GM21737 (cell line): Measurements from ENCODE around the gene FOXN4.
A peak's percentile ranks its signal among the peaks of the same experiment; 100 is the strongest.
"Not testable (repeated sequence)": the region's sequence is repeated elsewhere in the genome, so short reads cannot be mapped to it uniquely, and the experiment has no call there.

Source experiments
- ATAC-seq: cut with Tn5 transposase; IDR thresholded peaks from one replicate; pipeline ENCODE4 v1.9.1; 2021; ENCODE audit warnings: mild to moderate bottlenecking, moderate library complexity; ENCODE audit not compliant: unreplicated experiment

Gene FOXN4, protein sequence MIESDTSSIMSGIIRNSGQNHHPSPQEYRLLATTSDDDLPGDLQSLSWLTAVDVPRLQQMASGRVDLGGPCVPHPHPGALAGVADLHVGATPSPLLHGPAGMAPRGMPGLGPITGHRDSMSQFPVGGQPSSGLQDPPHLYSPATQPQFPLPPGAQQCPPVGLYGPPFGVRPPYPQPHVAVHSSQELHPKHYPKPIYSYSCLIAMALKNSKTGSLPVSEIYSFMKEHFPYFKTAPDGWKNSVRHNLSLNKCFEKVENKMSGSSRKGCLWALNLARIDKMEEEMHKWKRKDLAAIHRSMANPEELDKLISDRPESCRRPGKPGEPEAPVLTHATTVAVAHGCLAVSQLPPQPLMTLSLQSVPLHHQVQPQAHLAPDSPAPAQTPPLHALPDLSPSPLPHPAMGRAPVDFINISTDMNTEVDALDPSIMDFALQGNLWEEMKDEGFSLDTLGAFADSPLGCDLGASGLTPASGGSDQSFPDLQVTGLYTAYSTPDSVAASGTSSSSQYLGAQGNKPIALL

DNA sequence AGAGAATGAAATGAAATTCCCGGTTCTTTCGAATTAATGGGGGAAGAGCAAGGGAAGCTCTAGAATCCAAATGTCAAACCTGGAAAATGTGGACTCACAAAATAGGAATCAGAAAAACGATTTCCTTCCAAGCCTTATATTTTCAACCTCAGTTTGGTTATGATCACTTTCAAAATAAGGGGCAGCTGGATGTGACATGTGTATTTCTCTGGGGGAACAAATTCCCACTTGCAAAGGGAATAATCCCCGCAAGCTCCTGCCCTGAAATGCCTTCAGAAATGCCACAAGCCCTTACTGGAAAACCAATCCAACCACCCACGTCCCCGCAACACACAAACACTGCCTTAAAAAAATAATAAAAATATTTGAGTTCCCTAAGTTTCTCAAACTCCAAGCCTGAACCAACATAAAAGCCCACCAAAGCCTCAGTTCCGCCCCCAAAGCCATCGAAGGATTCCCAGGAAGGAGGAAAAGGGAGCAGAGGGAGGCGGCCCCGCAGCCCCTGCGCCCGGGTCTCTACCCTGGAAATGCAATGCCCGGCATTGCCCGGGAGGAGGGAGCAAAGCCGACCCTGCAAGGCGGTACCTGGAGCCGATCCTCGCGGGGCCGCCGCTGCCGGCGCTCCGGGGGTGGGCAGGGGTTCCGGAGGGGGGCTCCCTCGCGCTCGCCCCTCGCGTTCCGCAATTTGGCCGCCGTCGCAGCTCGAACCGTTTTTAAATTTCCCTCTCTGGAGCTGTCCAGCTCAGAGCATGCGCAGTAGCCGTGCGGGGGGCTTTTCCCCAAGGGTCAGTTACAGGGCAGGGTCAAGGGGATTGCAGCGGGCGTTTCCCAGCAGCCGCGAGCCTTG lies at the start of gene FOXN4:
Gene FOXN4, minus strand, starts transcription at position 751 of the 847 bp plus-strand sequence. CDS start 963 bp downstream, outside the sequence.
- no peak for ATAC-seq

DNA sequence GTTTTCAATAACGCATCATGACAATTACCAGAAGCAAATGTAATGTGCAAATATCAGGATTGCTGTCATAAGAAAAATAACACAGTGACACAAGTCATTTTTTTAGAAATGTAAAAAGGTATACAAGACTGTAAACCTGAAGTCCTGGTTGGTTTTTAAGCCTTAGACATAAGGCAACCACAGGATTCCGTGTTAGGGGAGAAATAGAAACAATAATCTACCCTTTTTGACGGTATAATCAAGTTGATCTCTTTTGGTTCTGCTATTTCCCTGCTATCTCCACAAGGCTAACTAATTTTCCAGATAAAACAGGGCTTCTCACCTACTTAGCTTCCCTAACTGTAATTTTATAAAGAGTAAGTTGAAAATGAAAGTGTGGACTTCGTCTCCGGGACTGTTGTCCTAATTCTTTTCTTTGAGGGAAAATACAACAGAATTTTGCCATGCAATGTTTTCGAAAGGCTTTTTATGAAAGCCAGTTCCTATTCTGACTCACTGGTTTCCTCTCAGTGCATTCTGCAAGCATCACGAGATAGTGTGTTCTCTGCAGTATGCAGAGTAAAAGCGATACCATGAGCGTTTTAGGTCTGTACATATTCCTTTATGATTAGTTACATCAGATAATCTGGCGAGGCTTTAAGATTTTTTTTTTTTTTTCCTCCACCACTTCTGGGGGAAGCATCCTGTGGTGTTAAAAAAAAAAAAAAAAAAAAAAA lies 49.2 kb upstream of the FOXN4 start:
- ATAC-seq: peak; percentile 88

DNA sequence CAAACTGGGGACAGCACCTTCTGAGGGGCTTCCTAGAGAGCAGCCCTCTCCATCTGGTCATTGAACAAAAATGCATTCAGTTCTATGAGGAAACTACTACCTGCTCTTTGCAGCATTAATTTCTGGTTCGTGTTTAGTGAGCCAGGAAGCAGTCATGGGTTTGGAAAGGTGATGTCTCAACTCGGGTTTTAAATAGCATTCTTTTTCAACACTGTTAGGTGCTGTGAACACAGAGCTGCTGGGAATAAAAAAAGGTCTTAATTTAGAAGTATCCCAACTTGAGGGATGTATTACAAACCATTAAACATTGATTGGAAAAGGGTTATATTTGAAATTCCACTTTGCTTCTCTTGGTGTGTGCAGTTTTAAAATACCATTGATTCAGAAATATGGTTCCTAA lies 47.9 kb upstream of the FOXN4 start:
- ATAC-seq: no peak

DNA sequence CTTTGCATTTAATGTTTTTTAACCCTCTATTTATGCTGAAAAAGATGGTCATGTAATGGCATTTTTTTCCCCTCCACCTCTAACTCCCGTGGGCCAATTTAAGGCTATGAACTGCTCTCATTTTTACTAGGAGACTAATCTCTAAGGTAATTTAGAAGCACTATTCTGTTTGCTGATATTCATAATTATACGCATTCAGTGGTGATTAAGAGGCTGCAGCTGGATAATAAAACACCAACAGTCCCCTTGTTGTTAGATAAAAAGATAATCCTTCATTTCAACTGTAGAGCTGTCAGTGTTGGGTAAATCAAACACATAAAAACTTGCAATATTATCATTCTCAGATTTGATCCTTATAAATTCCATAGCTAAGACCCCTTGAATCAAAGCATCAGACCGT lies 47.5 kb upstream of the FOXN4 start:
- no peak for ATAC-seq

DNA sequence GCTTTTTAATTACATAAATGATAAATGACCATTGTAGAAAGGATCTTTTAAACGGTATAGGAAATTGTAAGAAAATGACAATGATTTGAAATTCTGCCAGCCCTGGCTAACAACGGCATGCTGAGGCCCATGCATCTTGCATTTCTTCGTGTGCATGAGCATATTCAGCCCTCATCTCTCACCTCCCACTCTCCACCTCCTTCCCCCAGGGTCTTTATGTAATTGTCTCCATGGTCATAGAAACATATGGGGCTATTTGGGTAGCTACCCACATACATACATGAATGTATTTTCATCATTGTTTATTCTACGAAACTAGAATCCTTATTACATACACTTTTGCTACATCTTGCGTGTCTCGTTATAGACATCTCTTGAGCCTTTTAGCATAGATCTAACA lies 43.1 kb upstream of the FOXN4 start:
- ATAC-seq: no peak

DNA sequence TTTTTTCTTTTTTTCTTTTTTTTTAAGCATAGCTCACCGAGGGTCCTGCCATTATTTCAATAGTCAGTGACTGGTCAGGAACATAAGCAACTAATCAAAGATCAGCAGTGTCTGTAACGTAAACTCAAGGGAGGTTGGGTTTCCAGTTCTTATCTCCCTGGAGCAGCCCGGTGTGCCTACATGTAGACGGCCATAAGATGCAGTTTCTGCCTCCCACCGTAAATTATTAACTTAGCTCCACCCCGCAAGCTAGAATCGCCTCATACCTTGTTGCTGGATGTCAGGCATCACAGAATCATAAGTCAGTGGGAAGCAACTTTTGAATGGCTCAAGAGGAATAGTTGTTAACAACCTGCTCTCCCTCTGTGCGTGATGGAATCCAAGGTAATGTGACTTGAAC lies 38.5 kb upstream of the FOXN4 start, which contains the start of gene MYO1H:
Gene MYO1H, plus strand, starts transcription at position 312 of the 400 bp plus-strand sequence. Its CDS starts 61 bp downstream, at position 373.
- no peak for ATAC-seq

DNA sequence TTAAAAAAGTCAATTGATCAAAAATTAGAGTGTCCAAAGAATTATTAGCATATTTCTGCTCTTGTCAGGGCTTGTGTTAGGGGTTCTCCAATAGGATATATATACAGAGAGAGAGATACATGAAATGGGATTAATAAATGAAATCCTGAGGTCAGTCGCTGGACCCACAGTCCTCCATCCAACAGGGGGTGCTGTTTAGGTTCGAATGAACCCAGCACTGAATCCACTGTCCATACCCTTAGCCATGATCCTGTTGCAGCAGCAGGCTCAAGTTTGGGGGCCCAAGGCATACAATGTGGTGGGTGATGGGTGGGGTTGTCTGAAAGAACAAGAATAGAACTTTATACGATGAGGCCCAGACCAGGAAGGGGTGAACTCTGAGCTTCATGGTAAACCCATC lies 37.8 kb upstream of the FOXN4 start:
- no peak for ATAC-seq

DNA sequence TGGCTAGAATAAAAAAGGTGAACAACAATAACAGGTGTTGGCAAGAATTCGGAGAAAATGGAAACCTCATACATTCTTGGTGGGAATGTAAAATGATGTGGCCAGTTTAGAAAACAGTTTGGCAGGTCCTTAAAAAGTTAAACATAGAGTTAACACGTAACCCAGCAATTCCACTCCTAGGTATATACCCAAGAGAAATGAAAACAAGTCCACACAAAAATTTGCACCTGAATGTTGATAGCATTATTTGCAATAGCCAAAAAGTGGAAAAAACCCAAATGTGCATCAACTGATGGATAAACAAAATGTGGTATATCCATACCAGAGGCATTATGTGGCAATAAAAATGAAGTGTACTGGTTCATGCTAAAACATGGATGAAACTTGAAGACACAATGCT lies 36.3 kb upstream of the FOXN4 start:
- ATAC-seq: no peak

DNA sequence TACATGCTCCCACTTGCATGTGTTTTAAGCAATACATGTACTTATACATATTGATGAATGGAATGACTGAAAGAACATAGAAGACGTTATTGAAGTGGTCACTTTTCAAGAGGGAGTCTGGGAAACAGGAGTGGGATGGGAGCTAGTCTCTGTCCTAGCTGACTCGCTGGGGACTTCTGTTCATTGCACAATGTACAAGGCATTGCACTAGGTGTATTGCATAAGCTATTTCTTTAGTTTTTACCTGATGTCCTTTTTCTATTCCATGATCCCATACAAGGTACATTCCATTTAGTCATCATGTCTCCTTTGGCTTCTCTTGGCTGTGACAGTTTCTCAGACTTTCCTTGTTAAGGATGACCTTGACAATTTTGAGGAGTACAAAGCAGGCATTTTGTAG lies 34.6 kb upstream of the FOXN4 start:
- no peak for ATAC-seq

DNA sequence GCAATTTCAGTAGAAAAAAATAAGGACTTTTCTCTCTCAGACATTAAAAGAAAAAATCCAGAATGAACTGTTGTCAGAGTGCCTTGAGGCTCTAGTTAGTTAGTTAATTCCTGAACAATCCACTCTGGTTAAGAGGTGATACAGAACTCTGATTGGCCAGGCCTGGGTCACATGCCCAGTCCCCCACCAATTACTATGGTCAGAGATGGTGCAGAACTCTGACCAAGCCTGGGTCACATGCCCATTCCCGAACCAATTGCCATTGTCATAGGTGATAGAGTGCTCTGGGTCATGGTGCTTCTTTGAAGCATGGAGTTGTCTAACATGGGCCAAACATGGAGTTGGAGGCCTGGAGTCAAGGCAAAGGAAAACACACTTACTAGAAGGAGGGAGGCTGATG lies 27.5 kb upstream of the FOXN4 start:
- no peak for ATAC-seq

DNA sequence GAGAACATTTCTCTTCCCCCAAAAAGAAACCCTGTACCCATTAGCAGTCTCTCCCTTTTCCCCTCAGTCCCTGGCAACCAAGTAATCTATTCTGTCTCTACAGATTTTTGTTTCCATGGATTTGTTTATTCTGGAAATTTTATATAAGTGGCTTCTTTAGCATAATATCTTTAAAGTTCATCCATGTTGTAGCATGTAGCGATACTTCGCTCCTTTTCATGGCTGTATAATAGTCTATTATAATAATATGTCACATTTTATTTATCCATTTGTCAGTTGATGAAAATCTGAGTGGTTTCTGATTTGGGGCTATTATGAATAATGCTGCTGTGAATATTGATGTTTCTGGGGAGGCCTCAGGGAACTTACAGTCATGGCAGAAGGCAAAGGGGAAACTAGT lies 25.8 kb upstream of the FOXN4 start:
- no peak for ATAC-seq

DNA sequence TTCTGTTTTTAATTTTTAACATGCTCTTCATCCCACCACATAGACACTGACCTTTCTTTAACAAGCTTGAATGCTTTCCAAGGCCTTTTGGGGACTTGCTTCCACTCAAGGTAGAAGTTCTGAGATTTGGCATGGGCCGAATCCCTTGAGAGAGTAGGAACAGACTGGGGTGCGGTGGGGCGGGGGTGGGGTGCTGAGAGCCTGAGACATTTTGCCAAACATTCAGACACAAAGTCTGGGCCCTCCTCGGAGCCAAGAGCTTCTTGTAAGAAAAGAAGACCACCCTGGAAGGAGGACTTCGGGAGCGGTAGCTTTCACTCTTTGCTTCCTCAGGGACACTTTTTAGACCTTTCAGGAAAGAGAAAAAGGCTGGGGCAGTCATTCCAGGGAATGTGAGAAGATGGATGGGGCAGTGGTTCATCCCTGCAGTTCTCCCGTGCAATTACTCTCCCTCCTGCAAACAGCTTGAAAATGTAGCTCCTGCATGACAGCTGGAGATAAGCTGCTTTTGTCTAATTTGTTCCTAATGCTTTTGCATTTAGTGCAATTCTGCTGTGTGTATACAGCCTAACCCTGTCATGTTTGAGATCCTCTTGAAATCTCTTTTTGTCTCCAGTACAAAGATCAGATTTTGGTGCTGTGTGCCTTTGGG lies 22.3 kb upstream of the FOXN4 start:
- ATAC-seq: no peak

DNA sequence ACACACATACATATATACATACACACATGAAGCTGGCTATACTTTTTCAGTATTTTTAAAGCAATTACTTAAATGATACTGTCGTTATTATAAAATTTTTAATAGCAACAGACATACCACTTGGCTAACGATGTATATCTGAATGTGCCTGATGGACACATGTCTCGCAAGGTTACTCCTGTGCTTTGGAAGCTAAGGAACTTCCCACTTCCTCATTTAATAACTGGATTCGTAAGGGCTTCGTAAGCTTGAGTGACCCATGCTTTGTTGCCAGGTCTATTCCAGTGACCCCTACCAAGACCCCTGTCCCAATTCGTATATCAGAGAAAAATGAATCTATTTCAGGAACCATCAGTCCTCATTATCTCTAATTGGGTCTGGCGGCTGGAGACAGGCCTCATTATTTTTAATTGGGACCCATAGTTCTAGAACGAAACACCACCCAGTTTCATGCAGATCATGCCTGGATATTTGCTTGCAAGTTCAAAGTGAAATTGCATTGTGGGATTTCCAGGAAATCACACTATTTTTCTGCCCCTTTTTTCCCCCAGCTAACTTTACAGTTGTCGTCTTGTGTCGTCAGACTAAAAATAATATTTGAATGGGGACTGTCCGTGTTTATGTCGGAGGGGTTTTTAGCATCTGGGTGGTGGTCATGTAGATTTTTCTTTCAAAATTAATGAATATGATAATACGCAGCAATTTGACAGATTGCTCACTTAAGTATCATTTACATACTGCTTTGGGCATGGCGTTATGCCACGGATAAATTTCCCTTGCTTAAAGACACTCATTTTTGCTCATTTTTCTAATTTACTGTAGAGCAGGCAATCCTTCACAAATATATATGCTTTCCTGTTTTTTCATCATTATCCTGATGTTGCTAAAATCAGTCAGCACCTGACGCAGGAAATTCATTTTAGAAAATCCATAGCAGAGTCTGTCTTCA lies 21.5 kb upstream of the FOXN4 start:
- no peak for ATAC-seq

DNA sequence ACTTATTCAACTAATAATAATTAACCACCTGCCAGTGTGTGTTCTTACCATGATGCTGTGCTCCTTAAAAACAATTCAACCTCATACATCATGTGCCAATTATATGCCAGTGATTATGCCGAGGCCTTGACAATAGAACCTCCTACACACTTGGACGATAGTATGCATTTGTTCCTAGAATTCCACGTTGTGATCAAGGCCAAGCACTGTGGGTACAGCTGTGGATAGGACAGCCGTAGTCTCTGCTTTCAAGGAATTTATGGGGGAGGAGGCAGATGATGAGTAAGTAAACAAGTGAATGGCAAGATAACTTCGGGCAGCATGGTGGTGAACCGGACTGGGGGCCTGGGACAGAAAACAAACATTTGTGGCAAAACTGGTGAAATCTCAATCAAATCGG lies 20.6 kb upstream of the FOXN4 start:
- ATAC-seq: no peak

DNA sequence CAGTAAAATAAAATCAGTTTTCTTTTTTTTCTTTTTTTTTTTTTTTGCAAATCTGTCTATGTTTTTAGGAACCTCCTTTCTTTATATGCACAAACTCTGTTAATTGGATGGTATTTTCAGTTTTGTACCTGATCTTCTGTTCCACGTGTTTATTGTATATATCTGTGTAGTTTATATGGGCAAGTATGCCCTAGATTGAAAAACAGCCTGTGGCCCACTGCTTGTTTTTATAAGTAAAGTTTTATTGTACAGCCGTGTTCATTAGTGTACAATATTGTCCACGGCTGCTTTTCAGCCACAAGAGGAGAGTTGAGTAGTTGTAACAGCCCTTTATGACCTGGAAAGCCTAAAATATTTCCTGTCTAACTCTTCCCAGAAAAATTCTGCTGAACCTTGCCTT lies 19.9 kb upstream of the FOXN4 start:
- ATAC-seq: no peak

DNA sequence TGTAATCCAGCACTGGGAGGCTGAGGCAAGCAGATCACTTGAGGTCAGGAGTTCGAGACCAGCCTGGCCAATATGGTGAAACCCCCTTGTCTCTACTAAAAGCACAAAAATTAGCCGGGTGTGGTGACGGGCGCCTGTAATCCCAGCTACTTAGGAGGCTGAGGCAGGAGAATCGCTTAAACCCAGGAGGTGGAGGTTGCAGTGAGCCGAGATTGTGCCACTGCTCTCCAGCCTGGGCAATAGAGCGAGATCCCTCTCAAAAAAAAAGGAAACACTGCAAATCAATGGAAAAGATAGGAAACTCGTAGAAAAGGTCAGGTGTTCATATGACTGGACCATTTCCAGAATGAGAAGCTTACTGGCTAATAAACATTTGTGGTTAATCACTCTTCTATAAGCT lies 12.2 kb upstream of the FOXN4 start:
- ATAC-seq: not testable (repeated sequence)

DNA sequence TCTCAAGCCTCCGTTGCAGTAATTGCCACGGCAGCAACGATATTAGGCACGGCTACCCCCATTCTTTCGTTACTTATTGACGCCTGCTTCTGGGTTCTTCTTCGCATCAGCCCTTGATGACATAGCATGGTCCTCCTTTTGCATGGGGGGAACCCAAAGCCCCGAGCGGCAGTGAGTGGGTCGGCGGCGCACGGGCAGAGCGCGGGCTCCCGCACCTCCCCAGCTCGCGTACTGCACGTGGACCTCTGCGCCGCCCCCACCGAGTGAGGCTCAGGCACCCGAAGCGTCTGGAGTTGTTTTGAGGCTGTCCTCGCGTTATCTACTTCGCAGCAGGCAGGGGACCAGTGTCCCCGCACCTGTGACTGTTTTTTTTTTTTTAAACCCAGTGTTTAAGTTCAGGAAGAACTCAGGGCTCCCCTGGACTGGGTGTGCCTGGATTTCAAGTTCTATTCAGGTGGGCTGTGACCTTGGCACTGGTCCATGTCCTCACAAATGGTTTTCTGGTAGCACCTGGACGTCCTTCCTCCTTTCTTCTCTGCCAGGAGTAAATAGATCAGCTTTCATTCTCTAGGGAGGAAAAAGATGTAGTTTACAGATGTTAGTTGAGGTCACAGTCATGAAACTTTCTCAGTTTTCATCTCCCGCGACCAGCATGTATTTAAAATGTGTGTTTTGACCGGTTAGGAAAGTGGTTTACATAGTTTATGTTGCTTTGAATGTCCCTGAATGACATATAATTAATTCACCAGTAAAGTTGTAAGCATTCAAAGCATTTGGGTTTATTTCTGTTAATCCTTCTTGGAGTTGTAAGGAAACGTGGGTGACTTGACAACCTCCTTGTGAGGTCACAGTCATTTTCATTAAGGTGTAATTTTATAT lies 1.4 kb upstream of the FOXN4 start:
- ATAC-seq: no peak

DNA sequence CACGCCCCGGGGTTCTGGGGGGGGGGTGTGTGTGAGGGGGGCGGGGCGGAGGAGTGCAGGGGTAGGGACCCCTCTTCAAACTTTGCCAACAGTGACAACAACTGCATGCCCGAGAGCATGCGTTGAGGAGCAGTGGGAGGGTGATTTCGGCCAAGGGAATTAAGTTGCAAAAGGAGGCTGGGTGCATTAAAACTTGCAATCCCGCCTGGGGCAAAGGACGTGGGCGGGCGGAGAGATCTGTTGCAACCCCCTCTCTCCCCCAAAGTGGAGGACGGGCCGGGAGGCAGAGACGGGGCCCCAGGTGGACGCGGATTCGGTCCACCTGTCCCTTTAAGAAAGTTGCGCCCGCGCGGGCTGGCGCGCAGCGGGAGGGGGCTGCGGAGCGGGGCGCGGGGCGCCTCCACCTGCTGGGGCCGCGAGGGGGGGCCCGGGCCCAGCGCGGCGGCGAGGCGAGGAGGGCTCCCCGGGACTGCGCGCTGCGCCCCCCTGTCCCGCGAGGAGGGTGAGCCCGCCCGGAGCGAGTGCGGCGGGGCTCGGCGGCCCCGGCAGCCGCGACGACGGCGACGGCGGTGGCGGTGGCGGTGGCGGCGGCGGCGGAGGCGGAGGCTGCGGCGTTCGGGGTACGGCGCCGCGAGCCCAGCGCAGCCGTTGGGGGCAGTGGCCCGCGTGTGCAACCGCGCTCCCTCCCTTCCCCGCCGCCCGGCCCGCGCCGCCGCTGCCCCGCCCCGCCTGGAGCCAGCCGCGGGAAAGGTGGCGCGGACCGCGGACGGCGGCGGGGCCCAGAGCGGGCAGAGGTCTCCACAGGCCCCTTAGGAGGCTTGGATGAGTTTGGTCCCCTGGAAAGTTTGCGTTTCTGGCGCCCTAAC lies 530 bp upstream of the FOXN4 start:
- no peak for ATAC-seq
